HEK293T (cell line): Measurements from ENCODE around the gene HUWE1.

Experiments
- BHLHE40 ChIP-seq: fragments of 450-650 bp; IDR thresholded peaks from 2 replicates; pipeline ENCODE4 v1.6.1; 2016; ENCODE audit warnings: mild to moderate bottlenecking, moderate library complexity, borderline replicate concordance
- CTBP1 ChIP-seq: fragments of 450-650 bp; IDR thresholded peaks from 2 replicates; pipeline ENCODE4 v1.6.1; 2016; ENCODE audit warnings: borderline replicate concordance
- FOXA1 ChIP-seq: fragments of 450-650 bp; IDR thresholded peaks from 2 replicates; pipeline ENCODE4 v1.6.1; 2016; ENCODE audit warnings: mild to moderate bottlenecking
- FOXM1 ChIP-seq: fragments of 450-650 bp; IDR thresholded peaks from 2 replicates; pipeline ENCODE4 v1.6.1; 2017; ENCODE audit warnings: mild to moderate bottlenecking, borderline replicate concordance
- L3MBTL2 ChIP-seq: fragments of 450-650 bp; conservative IDR thresholded peaks from 2 replicates; pipeline ENCODE4 v1.6.1; 2016; ENCODE audit warnings: mild to moderate bottlenecking
- LEF1 ChIP-seq: fragments of 450-650 bp; IDR thresholded peaks from 2 replicates; pipeline ENCODE4 v1.6.1; 2017; ENCODE audit warnings: mild to moderate bottlenecking, borderline replicate concordance
- PKNOX1 ChIP-seq: fragments of 450-650 bp; IDR thresholded peaks from 2 replicates; pipeline ENCODE4 v1.6.1; 2016
- SUZ12 ChIP-seq: fragments of 450-650 bp; IDR thresholded peaks from 2 replicates; pipeline ENCODE4 v1.6.1; 2016; ENCODE audit warnings: mild to moderate bottlenecking
- TARDBP ChIP-seq: fragments of 450-650 bp; IDR thresholded peaks from 2 replicates; pipeline ENCODE4 v1.6.1; 2016

- TF ChIP-seq FOXM1 (no peak), PKNOX1 (no peak), TARDBP (no peak), FOXA1 (no peak), L3MBTL2 (no peak), CTBP1 (no peak), SUZ12 (no peak), BHLHE40 (no peak), LEF1 (no peak)
Measured at GRCh38 chrX:53644751-53645150, 41.8 kb downstream of the HUWE1 start.
